HG02852 (cell line): ENCODE data around the gene TMEM132C.

Source experiments
- ATAC-seq: cut with Tn5 transposase; IDR thresholded peaks from one replicate; pipeline ENCODE4 v1.9.1; 2021; ENCODE audit warnings: mild to moderate bottlenecking, moderate library complexity; ENCODE audit not compliant: unreplicated experiment

Gene TMEM132C

GRCh38 chr12:128543971-128544370 is 277.0 kb downstream of the TMEM132C start:
- ATAC-seq = no peak

GRCh38 chr12:128548949-128549348 is 282.0 kb downstream of the TMEM132C start:
- no peak for ATAC-seq

DNA sequence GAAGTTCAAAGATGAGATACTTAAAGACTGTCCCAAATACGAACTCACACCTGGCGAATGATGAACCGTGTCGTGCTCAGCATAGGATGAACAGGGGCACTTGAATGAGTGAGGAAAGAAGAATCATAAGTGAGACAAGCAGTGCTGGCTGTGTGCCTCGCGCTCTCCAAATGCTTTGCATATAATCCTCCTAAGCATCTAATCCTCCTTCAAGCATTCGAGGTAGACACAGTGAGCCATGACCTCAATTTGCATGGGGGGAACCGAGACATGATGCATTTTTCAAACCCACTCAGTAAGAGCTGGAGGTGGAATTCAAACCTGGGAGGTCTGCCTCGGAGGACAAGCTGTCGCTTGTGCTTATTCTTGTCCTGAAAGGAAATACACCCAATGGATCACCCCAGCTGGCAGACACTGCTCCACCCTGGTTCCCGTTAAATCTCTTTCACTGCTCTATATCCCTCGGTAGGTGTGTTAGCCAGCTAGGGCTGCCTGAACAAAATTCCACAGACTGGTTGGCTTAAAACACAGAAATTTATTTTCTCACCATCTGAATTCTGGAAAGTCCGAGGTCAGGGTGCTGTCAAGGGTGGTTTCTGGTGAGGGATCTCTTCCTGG is 282.7 kb downstream of the TMEM132C start:
- ATAC-seq = no peak

DNA sequence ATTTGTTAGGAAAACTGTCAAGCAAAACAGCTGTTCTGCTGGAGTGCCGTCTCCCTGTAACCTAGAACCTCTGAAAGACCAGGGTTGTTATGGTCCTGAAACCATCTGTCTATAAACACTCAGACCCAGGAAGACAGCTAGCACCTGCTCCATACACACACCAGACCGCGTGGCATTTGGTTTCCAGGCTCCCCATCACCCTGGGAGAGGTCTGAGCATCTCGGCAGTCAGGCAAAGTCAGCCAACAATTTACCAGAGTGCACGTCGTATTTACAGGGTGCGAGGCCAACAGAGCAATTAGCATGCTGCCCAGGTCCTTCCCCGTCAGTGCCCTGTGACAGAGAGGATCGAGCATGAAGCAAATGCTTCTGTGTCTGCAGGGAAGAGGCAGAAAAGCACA is 284.3 kb downstream of the TMEM132C start:
- ATAC-seq = no peak

- no peak for ATAC-seq
Observed at GRCh38 chr12:128554546-128555304, 287.8 kb downstream of the TMEM132C start.

DNA sequence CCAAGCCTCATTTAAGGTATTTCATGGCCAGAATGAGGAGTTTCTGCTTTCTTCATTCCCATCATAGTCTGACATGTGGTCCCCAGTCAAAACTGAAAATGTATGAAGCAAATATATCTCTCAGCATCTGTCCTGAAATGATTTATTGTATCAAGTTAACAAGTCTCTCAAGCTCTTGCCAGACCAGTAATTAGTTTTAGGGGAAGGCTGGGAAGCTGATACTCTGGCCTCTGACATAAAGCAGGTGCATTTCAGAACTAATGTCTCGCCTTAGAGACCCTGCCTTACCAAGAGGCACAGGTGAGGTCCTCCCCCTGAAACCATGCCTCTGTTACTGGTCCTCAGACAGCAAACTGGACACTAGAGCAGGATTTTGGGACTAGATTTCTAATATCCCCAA is 290.3 kb downstream of the TMEM132C start:
- ATAC-seq = no peak

- ATAC-seq = no peak
Observed at GRCh38 chr12:128564956-128565355, 298.0 kb downstream of the TMEM132C start.

DNA sequence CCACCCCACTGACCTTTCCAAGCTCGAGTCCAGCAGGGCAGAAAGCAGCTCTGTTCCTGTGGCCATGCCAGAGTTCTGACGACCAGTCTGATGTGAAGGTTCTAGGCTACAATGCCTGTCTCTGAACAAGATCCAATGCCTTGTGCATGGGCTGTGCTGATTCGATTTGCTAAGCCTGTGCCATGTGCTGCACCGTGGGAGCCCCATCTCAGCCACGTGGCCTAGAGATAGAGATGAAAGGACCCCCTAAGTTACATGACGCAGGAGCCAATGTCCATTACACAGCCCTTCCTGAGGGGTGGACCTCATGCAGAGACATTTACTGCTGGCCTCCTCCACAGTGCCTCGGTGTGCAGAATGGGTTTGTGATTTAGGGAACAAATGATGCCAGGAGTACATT is 300.8 kb downstream of the TMEM132C start:
- ATAC-seq = no peak

DNA sequence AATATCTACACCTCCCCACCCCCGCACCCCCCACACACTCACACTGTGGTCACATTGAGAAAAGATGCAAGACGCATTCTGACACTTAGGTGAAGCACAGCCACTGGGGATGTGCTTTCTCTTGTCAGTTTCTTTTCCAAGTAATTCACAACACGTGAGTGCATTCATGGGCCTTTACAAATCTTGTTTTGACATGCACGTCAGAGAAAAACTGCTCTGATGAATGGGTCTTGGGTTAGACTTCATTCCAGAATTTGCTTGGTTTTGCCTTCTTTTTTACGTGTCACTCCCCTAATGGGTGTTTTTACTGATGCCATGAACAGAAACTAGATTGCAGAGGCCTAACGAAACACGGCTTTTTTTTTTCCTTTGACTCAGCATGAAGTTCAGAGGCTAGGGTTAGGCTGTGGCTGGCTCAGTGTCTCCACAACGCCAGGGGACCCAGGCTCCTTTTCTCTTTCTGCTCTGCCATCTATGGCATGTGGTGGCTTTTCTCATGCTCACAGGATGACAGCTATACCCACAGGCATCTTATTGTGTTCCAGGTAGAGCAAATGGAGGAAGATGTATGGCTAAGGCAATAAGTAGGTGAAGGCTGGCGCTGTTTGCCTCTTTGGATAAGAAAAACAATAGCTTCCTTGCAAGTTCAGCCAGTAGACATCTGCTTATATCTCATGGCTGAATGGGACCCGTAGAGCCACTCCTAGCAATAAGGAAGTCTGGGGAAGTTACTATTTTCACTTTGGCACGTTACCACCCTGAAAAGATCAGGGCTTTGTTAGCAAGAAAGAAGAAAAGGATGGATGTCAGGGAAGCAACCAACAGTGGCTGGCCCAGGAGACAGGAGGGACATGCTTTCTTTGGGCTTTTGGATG is 303.5 kb downstream of the TMEM132C start:
- ATAC-seq = peak; percentile 69

- no peak for ATAC-seq
Observed at GRCh38 chr12:128571906-128572810, 305.2 kb downstream of the TMEM132C start.

DNA sequence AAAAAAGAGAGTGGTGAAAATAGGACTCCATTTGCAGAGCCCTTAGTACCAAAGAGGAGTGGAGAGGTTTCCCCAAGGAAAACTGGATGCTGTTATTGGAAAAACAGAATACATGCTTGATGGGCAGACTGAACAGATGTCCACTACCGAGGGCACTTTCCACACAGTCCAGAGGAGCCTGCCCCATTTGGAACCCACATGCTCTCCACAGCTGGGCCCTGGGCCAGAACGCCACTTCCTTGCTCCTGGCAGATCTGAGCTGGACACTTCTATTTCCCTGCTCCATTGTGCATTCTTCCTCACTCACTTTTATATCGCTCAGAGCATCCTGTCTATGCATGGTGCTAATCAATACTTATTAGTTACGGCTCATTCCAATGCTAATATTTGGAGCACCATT is 306.9 kb downstream of the TMEM132C start:
- ATAC-seq = no peak

DNA sequence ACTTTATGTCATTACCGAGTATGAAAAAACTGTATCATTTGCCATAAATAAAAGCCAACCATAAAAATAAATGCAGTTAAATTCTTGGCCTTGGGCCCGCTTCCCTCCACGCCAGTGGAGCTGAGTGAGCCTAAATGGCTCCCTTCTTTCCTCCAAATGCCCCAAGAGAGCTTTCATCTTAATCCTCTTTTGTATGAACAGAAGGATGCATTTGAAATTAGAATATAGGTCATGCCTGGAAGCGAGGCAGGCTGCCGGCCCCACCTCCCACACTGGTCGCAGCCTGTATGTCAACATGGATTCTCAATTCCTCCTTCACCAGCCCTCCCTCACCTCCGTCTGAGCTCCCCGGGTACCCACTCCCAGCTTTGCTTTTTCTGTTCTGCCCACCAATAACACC is 311.1 kb downstream of the TMEM132C start:
- no peak for ATAC-seq

DNA sequence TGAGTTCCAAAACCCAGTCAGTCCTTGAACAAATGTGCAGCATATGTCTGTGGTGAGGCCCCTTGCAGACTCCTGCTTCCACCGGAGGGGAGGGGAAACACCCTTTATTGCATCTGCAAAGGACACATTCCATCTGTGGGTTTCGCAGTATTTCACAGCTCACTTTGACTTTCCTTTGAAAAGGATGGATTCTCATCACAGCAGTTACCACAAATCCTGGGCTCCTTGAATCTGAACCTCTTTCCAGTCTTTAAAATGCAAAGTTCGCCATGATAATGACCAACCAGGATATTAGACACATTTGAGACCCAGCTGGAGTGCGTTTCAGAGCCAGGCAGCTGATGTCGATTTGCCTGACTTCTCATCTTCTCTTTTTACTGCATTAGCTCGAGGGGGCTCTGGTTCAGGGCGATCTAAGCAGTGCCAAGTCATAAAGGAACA is 314.4 kb downstream of the TMEM132C start:
- ATAC-seq = no peak

GRCh38 chr12:128583453-128583852 is 316.5 kb downstream of the TMEM132C start:
- ATAC-seq = no peak

- ATAC-seq = no peak
Observed at GRCh38 chr12:128586451-128587029, 319.6 kb downstream of the TMEM132C start.

- ATAC-seq = no peak
Observed at GRCh38 chr12:128587918-128588317, 320.9 kb downstream of the TMEM132C start.

DNA sequence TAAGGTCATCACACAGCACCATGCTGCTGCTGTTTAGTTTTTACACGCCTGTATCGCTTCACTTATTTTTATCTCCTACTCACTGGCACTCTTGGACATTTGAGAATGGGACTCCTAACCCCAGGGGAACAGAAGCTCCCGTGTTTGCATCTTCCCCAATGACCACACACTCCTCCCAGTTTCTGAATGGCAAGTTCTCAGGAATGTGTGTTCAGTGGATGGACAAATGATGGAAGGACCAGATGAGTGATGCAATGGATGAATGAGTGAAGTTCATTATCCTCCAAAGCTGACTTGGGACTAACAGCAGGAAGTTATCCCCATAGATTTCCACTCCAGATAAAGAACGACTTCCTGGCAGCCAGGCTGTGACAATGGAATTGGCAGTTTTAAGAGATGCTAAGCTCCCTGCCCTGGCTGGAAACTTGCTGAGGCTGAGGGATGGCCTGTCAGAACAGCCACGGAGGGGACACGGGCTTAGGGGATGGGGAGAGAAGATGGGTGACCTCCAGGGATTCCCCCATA is 325.3 kb downstream of the TMEM132C start:
- no peak for ATAC-seq

DNA sequence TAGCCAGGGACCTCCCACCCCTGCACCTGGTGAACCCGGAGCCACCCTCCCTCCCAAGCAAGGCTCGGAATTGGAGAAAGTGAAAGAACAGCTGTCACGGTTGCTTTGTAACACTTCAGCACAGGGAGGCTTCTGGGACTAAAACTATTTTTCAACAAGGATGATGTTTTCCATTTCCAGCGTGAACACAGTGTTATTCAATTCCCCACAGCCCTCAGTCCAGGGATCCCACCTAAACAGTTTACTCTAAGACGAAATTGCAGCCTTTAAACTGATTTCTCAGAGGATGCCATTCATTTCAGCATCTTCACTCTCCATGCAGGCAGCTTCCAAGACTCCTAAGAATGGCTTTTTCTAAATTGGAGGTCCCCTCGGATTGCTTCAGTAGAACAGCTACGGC is 327.6 kb downstream of the TMEM132C start:
- ATAC-seq = no peak

DNA sequence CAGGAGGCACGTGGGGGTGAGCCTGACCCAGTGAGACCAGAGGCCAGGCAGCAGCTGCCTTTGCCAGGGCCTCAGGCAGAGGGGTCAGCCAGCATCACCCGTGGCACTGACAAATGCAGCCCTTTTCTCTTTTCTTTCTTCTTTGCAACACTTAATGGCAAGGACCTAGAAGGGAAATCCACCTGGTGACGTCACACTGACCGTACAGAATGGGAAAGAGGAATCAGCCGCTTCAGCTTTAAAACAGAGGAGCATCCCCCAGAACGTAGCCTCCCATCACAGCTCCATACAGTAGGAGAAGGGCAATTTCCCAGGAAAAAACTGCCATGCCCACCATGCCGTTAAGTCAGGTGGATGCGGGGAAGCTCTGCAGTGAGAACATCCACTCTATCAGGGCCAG is 328.6 kb downstream of the TMEM132C start:
- ATAC-seq = no peak

DNA sequence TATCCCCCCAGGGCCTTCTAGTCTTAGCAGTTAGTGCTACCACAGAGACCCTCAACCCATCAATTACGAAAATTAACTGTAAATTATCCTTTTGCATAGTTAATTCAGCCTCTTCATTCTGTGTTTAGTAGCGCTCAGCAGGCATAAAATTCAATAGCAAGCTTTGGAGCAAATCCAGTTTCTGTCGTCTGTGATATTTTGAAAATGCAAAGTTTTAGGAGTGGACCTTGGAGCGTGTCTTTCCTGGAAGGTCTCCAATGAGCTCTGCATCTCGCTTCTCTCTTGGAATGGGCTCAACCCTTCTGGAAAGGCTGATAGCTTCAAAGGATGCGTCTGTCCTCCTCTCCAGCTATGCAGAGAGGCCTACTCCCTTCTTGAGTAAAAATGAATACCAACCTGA is 333.9 kb downstream of the TMEM132C start:
- no peak for ATAC-seq
